ENCODE results near the gene CMSS1.

CMSS1 gene

DNA sequence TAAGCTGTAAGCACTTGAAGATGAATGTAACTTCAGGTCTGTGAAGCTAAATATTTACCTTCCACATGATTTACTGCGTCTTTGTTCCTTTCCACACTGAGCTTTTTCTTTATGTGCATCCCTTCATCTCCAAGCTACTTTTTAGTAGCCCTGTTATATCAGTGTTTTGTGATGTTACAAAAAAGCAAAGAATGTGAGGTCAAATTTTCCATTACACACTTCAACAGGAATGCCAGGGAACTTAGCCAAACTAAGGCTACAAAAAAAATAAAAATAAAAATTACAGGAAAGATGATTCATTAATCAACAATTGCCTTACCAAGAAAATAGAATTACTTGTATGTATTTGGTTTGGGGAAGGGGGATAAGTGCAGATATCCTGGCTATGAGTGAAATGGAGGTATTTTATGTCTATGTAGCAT lies 223.7 kb downstream of the CMSS1 start (continued):
- TF ChIP-seq, protein P1, sequence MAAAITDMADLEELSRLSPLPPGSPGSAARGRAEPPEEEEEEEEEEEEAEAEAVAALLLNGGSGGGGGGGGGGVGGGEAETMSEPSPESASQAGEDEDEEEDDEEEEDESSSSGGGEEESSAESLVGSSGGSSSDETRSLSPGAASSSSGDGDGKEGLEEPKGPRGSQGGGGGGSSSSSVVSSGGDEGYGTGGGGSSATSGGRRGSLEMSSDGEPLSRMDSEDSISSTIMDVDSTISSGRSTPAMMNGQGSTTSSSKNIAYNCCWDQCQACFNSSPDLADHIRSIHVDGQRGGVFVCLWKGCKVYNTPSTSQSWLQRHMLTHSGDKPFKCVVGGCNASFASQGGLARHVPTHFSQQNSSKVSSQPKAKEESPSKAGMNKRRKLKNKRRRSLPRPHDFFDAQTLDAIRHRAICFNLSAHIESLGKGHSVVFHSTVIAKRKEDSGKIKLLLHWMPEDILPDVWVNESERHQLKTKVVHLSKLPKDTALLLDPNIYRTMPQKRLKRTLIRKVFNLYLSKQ (tag by site-specific recombination; IDR thresholded peaks at IDR 0.05; ENCODE audit: borderline replicate concordance) = no peak
- TF ChIP-seq, protein P2, sequence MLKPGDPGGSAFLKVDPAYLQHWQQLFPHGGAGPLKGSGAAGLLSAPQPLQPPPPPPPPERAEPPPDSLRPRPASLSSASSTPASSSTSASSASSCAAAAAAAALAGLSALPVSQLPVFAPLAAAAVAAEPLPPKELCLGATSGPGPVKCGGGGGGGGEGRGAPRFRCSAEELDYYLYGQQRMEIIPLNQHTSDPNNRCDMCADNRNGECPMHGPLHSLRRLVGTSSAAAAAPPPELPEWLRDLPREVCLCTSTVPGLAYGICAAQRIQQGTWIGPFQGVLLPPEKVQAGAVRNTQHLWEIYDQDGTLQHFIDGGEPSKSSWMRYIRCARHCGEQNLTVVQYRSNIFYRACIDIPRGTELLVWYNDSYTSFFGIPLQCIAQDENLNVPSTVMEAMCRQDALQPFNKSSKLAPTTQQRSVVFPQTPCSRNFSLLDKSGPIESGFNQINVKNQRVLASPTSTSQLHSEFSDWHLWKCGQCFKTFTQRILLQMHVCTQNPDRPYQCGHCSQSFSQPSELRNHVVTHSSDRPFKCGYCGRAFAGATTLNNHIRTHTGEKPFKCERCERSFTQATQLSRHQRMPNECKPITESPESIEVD (tag by site-specific recombination; IDR thresholded peaks at IDR 0.05) = peak; percentile 87
- TF ChIP-seq, protein P3, sequence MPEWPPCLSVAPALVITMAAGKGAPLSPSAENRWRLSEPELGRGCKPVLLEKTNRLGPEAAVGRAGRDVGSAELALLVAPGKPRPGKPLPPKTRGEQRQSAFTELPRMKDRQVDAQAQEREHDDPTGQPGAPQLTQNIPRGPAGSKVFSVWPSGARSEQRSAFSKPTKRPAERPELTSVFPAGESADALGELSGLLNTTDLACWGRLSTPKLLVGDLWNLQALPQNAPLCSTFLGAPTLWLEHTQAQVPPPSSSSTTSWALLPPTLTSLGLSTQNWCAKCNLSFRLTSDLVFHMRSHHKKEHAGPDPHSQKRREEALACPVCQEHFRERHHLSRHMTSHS (tag by site-specific recombination; IDR thresholded peaks at IDR 0.05) = no peak
- 0 out of 2 replicates have a peak, but pooled peaks have one; percentile 19 for TF ChIP-seq HIC1 (tag by site-specific recombination; IDR thresholded peaks at IDR 0.05)
- TF ChIP-seq SETDB1 (IDR thresholded peaks at IDR 0.05; ENCODE audit: insufficient read length, low read length) = no peak
- no peak for TF ChIP-seq ZBTB8A (tag by site-specific recombination; IDR thresholded peaks at IDR 0.05)
- no peak for TF ChIP-seq ZFP69B (tag by site-specific recombination; IDR thresholded peaks at IDR 0.05)
- no peak for TF ChIP-seq ZNF132 (tag by site-specific recombination; IDR thresholded peaks at IDR 0.05; ENCODE audit: borderline replicate concordance)
- no peak for TF ChIP-seq TRIM28 (IDR thresholded peaks at IDR 0.05; ENCODE audit: borderline replicate concordance, low read length)
- no peak for TF ChIP-seq YY2 (tag by site-specific recombination; IDR thresholded peaks at IDR 0.05)
- no peak for TF ChIP-seq ZNF157 (tag by site-specific recombination; IDR thresholded peaks at IDR 0.05)
- TF ChIP-seq ZNF311 (tag by site-specific recombination; IDR thresholded peaks at IDR 0.05; ENCODE audit: borderline replicate concordance) = no peak
- no peak for TF ChIP-seq OVOL3 (tag by site-specific recombination; IDR thresholded peaks at IDR 0.05)
- 0 out of 2 replicates have a peak, but pooled peaks have one; percentile 16 for TF ChIP-seq ZNF10 (tag by site-specific recombination; IDR thresholded peaks at IDR 0.05)
- TF ChIP-seq ZBTB7A (tag by site-specific recombination; IDR thresholded peaks at IDR 0.05; ENCODE audit: low read depth) = no peak
- TF ChIP-seq KLF9 (tag by site-specific recombination; IDR thresholded peaks at IDR 0.05; ENCODE audit: low read depth) = no peak
- no peak for TF ChIP-seq ZNF416 (tag by site-specific recombination; IDR thresholded peaks at IDR 0.05)
- no peak for TF ChIP-seq ZNF37A (tag by site-specific recombination; IDR thresholded peaks at IDR 0.05)
- no peak for TF ChIP-seq ZNF350 (tag by site-specific recombination; IDR thresholded peaks at IDR 0.05)
- no peak for TF ChIP-seq YY1 (tag by site-specific recombination; IDR thresholded peaks at IDR 0.05)
- TF ChIP-seq GLI4 (tag by site-specific recombination; IDR thresholded peaks at IDR 0.05) = no peak
- TF ChIP-seq ZNF146 (tag by site-specific recombination; IDR thresholded peaks at IDR 0.05) = no peak
- TF ChIP-seq ZNF544 (tag by site-specific recombination; IDR thresholded peaks at IDR 0.05) = no peak
